SJSA1 (cell line): ENCODE measurements around the gene VEGFB. TPM values are rescaled to one million over a fixed set of nuclear protein-coding genes. Genes with fewer than 3 reads are reported as not detected.

ENCODE experiments used
- DNase-seq, 2 experiments: peaks; one replicate each; pipeline ENCODE4 v3.0.0-alpha.2; 2015 to 2020; ENCODE audit warnings: low spot score in 2 of 2, low read depth in 1 of 2
- H3K27ac ChIP-seq: fragments of 250-450 bp; sonication (Bioruptor Pico); 2 replicates; pipeline ENCODE4 v1.5.1; 2020; ENCODE audit warnings: mild to moderate bottlenecking, moderate library complexity
- H3K27me3 ChIP-seq: fragments of 250-450 bp; sonication (Bioruptor Pico); replicated peaks from 2 replicates; pipeline ENCODE4 v1.5.1; 2020; ENCODE audit warnings: mild to moderate bottlenecking, moderate library complexity
- H3K36me3 ChIP-seq: fragments of 250-450 bp; sonication (Bioruptor Pico); 2 replicates; pipeline ENCODE4 v1.5.1; 2020; ENCODE audit warnings: mild to moderate bottlenecking
- H3K4me1 ChIP-seq: fragments of 250-450 bp; sonication (Bioruptor Pico); replicated peaks from 2 replicates; pipeline ENCODE4 v1.6.1; 2021; ENCODE audit warnings: mild to moderate bottlenecking
- H3K4me3 ChIP-seq: fragments of 250-450 bp; sonication (Bioruptor Pico); 2 replicates; pipeline ENCODE4 v1.5.1; 2020; ENCODE audit warnings: mild to moderate bottlenecking
- H3K9me3 ChIP-seq: fragments of 250-450 bp; sonication (Bioruptor Pico); replicated peaks from 2 replicates; pipeline ENCODE4 v1.5.1; 2020; ENCODE audit warnings: mild to moderate bottlenecking
- total RNA-seq: library from RNA; depleted of rRNA; stranded (reverse); fragments of >200 nt; shearing (Covaris generic); gene quantifications from 2 replicates; pipeline ENCODE4 v1.2.3, GENCODE V29; 2014

Gene VEGFB
- total RNA-seq, 1 experiment from 2014 or later, result 13.0 TPM

- peaks cover 3% of the 10 kb centered on the region; the same call in 1 of the 2 replicates for H3K9me3 ChIP-seq
- no peaks in the 10 kb centered on the region for H3K27me3 ChIP-seq
- no peak overlapping the region for H3K27ac ChIP-seq
- no peak overlapping the region for H3K4me3 ChIP-seq
- peaks cover 53% of the 10 kb centered on the region for H3K4me1 ChIP-seq
- peaks cover 31% of the 10 kb centered on the region for H3K36me3 ChIP-seq
- DNase-seq, result no peak
These were observed 15.4 kb downstream of the VEGFB start for GRCh38 chr11:64249563-64250414.

DNA sequence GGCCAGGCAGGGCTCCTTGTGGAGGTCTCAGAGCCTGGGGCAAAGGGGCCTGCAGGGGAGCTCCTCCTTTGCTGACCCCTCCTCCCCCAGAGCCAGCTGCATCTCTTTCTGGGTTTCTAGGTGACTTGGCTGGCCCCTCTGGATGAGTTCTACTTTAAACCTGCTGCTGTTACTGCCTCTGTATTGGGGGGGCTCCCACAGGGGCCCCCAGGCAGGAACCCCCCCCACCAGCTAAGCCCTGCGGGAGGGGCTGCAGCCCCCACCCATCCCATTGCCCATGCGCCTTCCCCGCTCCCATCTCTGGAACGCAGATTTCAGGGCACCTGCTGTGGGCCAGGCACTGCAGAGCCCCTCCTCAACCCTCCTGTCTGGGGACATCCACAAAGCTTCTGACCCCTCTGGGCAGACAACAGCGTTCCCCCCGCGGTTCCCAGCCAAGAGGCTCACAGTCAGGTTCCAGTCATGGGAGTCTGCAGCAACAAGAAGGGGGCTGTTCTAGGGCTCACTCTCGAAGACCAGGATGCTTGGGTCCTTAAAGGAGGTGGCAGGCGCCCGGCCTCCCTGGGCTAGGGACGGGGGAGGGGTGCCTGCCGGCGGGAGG, 16.1 kb downstream of the VEGFB start:
- H3K9me3 ChIP-seq, result peaks cover 3% of the 10 kb centered on the region; the same call in 1 of the 2 replicates
- H3K4me1 ChIP-seq, result peaks cover 46% of the 10 kb centered on the region
- peaks cover 31% of the 10 kb centered on the region for H3K36me3 ChIP-seq
- H3K27me3 ChIP-seq, result no peaks in the 10 kb centered on the region
- no peak overlapping the region for H3K27ac ChIP-seq
- no peak for DNase-seq
- peak overlapping the region; percentile 95 for H3K4me3 ChIP-seq

GRCh38 chr11:64251016-64251752, 16.8 kb downstream of the VEGFB start, which contains the start of gene PLCB3:
TSS of gene PLCB3 (plus strand) at chr11:64251530. CDS start at chr11:64251650, 120 bp downstream.
- Histone ChIP-seq H3K27ac (peak within 1 kb of the TSS; percentile 37), H3K36me3 (peaks cover 31% of the 10 kb centered on the region), H3K27me3 (no peaks in the 10 kb centered on the region), H3K4me1 (peaks cover 39% of the 10 kb centered on the region), H3K4me3 (peak within 1 kb of the TSS; percentile 95), H3K9me3 (peaks cover 3% of the 10 kb centered on the region; the same call in 1 of the 2 replicates)
- peak in 1 of 2 experiments; percentile 67 for DNase-seq

GRCh38 chr11:64251753-64252002, 17.3 kb downstream of the VEGFB start:
- peak overlapping the region; percentile 95 for H3K4me3 ChIP-seq
- peaks cover 34% of the 10 kb centered on the region for H3K36me3 ChIP-seq
- peak overlapping the region; percentile 37 for H3K27ac ChIP-seq
- H3K4me1 ChIP-seq, result peaks cover 38% of the 10 kb centered on the region
- no peaks in the 10 kb centered on the region for H3K27me3 ChIP-seq
- peak in 1 of 2 experiments; percentile 43 for DNase-seq
- peaks cover 3% of the 10 kb centered on the region; the same call in 1 of the 2 replicates for H3K9me3 ChIP-seq

- no peaks in the 10 kb centered on the region for H3K27me3 ChIP-seq
- peaks cover 3% of the 10 kb centered on the region; the same call in 1 of the 2 replicates for H3K9me3 ChIP-seq
- H3K36me3 ChIP-seq, result peaks cover 38% of the 10 kb centered on the region
- peak; percentile 57 to 74 for DNase-seq
- H3K4me1 ChIP-seq, result peaks cover 34% of the 10 kb centered on the region
- H3K4me3 ChIP-seq, result peak overlapping the region; percentile 95
- H3K27ac ChIP-seq, result peak overlapping the region; percentile 37
These were observed 17.9 kb downstream of the VEGFB start for GRCh38 chr11:64252003-64252872.

GRCh38 chr11:64253043-64253442, 18.7 kb downstream of the VEGFB start:
- H3K9me3 ChIP-seq, result peaks cover 3% of the 10 kb centered on the region; the same call in 1 of the 2 replicates
- H3K27ac ChIP-seq, result no peak overlapping the region
- H3K4me1 ChIP-seq, result peaks cover 25% of the 10 kb centered on the region
- H3K27me3 ChIP-seq, result no peaks in the 10 kb centered on the region
- H3K36me3 ChIP-seq, result peaks cover 46% of the 10 kb centered on the region
- DNase-seq, result no peak
- no peak overlapping the region; the same call in 1 of the 2 replicates for H3K4me3 ChIP-seq

GRCh38 chr11:64253481-64253880, 19.1 kb downstream of the VEGFB start:
- H3K9me3 ChIP-seq, result peaks cover 3% of the 10 kb centered on the region; the same call in 1 of the 2 replicates
- DNase-seq, result no peak
- H3K27me3 ChIP-seq, result no peaks in the 10 kb centered on the region
- peaks cover 25% of the 10 kb centered on the region for H3K4me1 ChIP-seq
- H3K4me3 ChIP-seq, result no peak overlapping the region
- no peak overlapping the region for H3K27ac ChIP-seq
- H3K36me3 ChIP-seq, result peaks cover 51% of the 10 kb centered on the region

GRCh38 chr11:64254326-64254725, 19.9 kb downstream of the VEGFB start:
- H3K36me3 ChIP-seq, result peaks cover 59% of the 10 kb centered on the region
- H3K4me1 ChIP-seq, result peaks cover 25% of the 10 kb centered on the region
- H3K27me3 ChIP-seq, result no peaks in the 10 kb centered on the region
- no peak for DNase-seq
- no peak overlapping the region for H3K27ac ChIP-seq
- peaks cover 3% of the 10 kb centered on the region; the same call in 1 of the 2 replicates for H3K9me3 ChIP-seq
- no peak overlapping the region for H3K4me3 ChIP-seq

- H3K27me3 ChIP-seq, result no peaks in the 10 kb centered on the region
- DNase-seq, result no peak
- H3K9me3 ChIP-seq, result peaks cover 3% of the 10 kb centered on the region; the same call in 1 of the 2 replicates
- H3K36me3 ChIP-seq, result peaks cover 70% of the 10 kb centered on the region
- H3K4me1 ChIP-seq, result peaks cover 25% of the 10 kb centered on the region
- H3K4me3 ChIP-seq, result no peak overlapping the region
- H3K27ac ChIP-seq, result no peak overlapping the region
These were observed 21.0 kb downstream of the VEGFB start for GRCh38 chr11:64255135-64256128.

DNA sequence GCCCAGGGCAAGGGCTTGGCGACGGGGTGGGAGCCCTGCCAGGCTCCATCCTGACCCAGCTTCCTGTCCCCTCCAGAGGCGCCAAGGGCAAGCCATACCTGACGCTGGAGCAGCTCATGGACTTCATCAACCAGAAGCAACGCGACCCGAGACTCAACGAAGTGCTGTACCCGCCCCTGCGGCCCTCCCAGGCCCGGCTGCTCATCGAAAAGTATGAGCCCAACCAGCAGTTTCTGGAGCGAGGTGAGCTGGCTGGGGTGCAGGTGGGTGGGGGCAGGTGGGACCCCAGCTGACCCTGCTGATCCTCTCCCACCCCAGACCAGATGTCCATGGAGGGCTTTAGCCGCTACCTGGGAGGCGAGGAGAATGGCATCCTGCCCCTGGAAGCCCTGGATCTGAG, 21.9 kb downstream of the VEGFB start:
- Histone ChIP-seq H3K27me3 (no peaks in the 10 kb centered on the region), H3K27ac (no peak overlapping the region), H3K9me3 (peaks cover 3% of the 10 kb centered on the region; the same call in 1 of the 2 replicates), H3K4me1 (peaks cover 18% of the 10 kb centered on the region), H3K4me3 (no peak overlapping the region), H3K36me3 (peaks cover 77% of the 10 kb centered on the region)
- DNase-seq, result no peak

- Histone ChIP-seq H3K4me3 (no peak overlapping the region), H3K27me3 (no peaks in the 10 kb centered on the region), H3K9me3 (no peaks in the 10 kb centered on the region), H3K4me1 (peaks cover 16% of the 10 kb centered on the region), H3K27ac (no peak overlapping the region), H3K36me3 (peaks cover 90% of the 10 kb centered on the region)
- DNase-seq, result no peak
These were observed 24.0 kb downstream of the VEGFB start for GRCh38 chr11:64258356-64258755.

- no peak for DNase-seq
- peaks cover 19% of the 10 kb centered on the region for H3K4me1 ChIP-seq
- peaks cover 97% of the 10 kb centered on the region for H3K36me3 ChIP-seq
- H3K27ac ChIP-seq, result no peak overlapping the region
- no peaks in the 10 kb centered on the region for H3K9me3 ChIP-seq
- no peaks in the 10 kb centered on the region for H3K27me3 ChIP-seq
- no peak overlapping the region for H3K4me3 ChIP-seq
These were observed 24.7 kb downstream of the VEGFB start for GRCh38 chr11:64258946-64259532.
